HepG2 (cell line): ENCODE measurements around the gene ABCA2. TPM values are rescaled to one million over a fixed set of nuclear protein-coding genes. Genes with fewer than 3 reads are reported as not detected.

ENCODE experiments used
- HDAC6 ChIP-seq: fragments of 200-600 bp; sonication (generic); IDR thresholded peaks from 2 replicates; pipeline ENCODE4 v1.7.0; 2017; ENCODE audit warnings: mild to moderate bottlenecking, antibody characterized with exemption, low read length, low read depth
- ZNF318 ChIP-seq: sonication (generic); formaldehyde crosslinking; IDR thresholded peaks from 2 replicates; pipeline ENCODE4 v1.4.0; 2020; ENCODE audit warnings: mild to moderate bottlenecking, missing genetic modification reagents
- polyA plus RNA-seq, 8 experiments: library from polyadenylated mRNA; depleted of rRNA in 3 of 8; stranded (reverse) in 7 of 8; unstranded in 1 of 8; fragments of >200 nt; fragmentation: Illumina TruSeq in 4 of 8; extraction: Trizol in 4 of 8; gene quantifications; 2 replicates each; pipeline versions ENCODE4 v1.2.1 to v1.2.3, GENCODE V29; 2011 to 2016; ENCODE audit warnings: low read depth in 4 of 8, missing spikeins in 1 of 8, mixed read lengths in 1 of 8; ENCODE audit not compliant: insufficient read depth in 1 of 8
- total RNA-seq, 5 experiments: library from RNA; depleted of rRNA; stranded (reverse); fragments of >200 nt; fragmentation: Illumina TruSeq; extraction: Trizol; gene quantifications; 2 replicates each; pipeline ENCODE4 v1.2.3, GENCODE V29; 2016; ENCODE audit warnings: low read depth in 1 of 5
- TF ChIP-seq, protein P1 (sequence below): sonication (generic); formaldehyde crosslinking; IDR thresholded peaks from 2 replicates; pipeline ENCODE4 v1.4.0; 2020; ENCODE audit warnings: missing genetic modification reagents
- TF ChIP-seq, protein P2 (sequence below): sonication (generic); formaldehyde crosslinking; IDR thresholded peaks from 2 replicates; pipeline ENCODE4 v1.9.0; 2021; ENCODE audit warnings: missing genetic modification reagents, borderline replicate concordance

The ABCA2 gene
- total and polyA plus RNA-seq, 2 of the 13 experiments (the other 11 are each of a cell fraction or from before 2014, with no cell fraction given): 2.9 to 19.2 TPM

GRCh38 chr9:137007108-137007815, 20.8 kb downstream of the ABCA2 start (continued):
- TF ChIP-seq ZNF318 (no peak), HDAC6 (no peak)
- TF ChIP-seq, protein P1, sequence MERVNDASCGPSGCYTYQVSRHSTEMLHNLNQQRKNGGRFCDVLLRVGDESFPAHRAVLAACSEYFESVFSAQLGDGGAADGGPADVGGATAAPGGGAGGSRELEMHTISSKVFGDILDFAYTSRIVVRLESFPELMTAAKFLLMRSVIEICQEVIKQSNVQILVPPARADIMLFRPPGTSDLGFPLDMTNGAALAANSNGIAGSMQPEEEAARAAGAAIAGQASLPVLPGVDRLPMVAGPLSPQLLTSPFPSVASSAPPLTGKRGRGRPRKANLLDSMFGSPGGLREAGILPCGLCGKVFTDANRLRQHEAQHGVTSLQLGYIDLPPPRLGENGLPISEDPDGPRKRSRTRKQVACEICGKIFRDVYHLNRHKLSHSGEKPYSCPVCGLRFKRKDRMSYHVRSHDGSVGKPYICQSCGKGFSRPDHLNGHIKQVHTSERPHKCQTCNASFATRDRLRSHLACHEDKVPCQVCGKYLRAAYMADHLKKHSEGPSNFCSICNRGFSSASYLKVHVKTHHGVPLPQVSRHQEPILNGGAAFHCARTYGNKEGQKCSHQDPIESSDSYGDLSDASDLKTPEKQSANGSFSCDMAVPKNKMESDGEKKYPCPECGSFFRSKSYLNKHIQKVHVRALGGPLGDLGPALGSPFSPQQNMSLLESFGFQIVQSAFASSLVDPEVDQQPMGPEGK (CRISPR knock-in tag): peak; percentile 35; the same call in 1 of the 2 replicates
- TF ChIP-seq, protein P2, sequence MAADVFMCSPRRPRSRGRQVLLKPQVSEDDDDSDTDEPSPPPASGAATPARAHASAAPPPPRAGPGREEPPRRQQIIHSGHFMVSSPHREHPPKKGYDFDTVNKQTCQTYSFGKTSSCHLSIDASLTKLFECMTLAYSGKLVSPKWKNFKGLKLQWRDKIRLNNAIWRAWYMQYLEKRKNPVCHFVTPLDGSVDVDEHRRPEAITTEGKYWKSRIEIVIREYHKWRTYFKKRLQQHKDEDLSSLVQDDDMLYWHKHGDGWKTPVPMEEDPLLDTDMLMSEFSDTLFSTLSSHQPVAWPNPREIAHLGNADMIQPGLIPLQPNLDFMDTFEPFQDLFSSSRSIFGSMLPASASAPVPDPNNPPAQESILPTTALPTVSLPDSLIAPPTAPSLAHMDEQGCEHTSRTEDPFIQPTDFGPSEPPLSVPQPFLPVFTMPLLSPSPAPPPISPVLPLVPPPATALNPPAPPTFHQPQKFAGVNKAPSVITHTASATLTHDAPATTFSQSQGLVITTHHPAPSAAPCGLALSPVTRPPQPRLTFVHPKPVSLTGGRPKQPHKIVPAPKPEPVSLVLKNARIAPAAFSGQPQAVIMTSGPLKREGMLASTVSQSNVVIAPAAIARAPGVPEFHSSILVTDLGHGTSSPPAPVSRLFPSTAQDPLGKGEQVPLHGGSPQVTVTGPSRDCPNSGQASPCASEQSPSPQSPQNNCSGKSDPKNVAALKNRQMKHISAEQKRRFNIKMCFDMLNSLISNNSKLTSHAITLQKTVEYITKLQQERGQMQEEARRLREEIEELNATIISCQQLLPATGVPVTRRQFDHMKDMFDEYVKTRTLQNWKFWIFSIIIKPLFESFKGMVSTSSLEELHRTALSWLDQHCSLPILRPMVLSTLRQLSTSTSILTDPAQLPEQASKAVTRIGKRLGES (CRISPR knock-in tag): no peak
